Osteocyte (in vitro differentiated cells): ENCODE measurements around the gene WIPI1. TPM values are rescaled to one million over a fixed set of nuclear protein-coding genes. Genes with fewer than 3 reads are reported as not detected.
"Not testable (repeated sequence)": the region's sequence is repeated elsewhere in the genome, so short reads cannot be mapped to it uniquely, and the experiment has no call there.

Experiments used
- DNase-seq: peaks from one replicate; pipeline ENCODE4 v3.0.0; 2021; ENCODE audit warnings: mixed read lengths; ENCODE audit not compliant: unreplicated experiment; ENCODE audit errors: extremely low spot score
- H3K27ac Mint-ChIP-seq: one replicate; pipeline ENCODE4 v1.8.0; 2021; ENCODE audit warnings: mild to moderate bottlenecking, mixed read lengths; ENCODE audit not compliant: unreplicated experiment
- H3K27me3 Mint-ChIP-seq: one replicate; pipeline ENCODE4 v1.8.0; 2021; ENCODE audit warnings: mixed read lengths; ENCODE audit not compliant: unreplicated experiment
- H3K36me3 Mint-ChIP-seq: one replicate; pipeline ENCODE4 v1.8.0; 2021; ENCODE audit warnings: mixed read lengths; ENCODE audit not compliant: unreplicated experiment
- H3K4me1 Mint-ChIP-seq: one replicate; pipeline ENCODE4 v1.8.0; 2021; ENCODE audit warnings: mixed read lengths; ENCODE audit not compliant: unreplicated experiment
- H3K4me3 Mint-ChIP-seq: one replicate; pipeline ENCODE4 v1.8.0; 2021; ENCODE audit warnings: mild to moderate bottlenecking, moderate library complexity, mixed read lengths; ENCODE audit not compliant: unreplicated experiment
- H3K9me3 Mint-ChIP-seq: one replicate; pipeline ENCODE4 v1.8.0; 2021; ENCODE audit warnings: mixed read lengths; ENCODE audit not compliant: unreplicated experiment
- CTCF ChIP-seq: fragments of 200-600 bp; sonication (generic); IDR thresholded peaks from 2 replicates; pipeline ENCODE4 v1.5.0; 2021; ENCODE audit warnings: antibody characterized with exemption, mild to moderate bottlenecking, moderate library complexity
- total RNA-seq: library from RNA; stranded (reverse); gene quantifications from 2 replicates; pipeline ENCODE4 v1.2.1, GENCODE V29; 2021

WIPI1 gene
- total RNA-seq, 1 donor from 2014 or later: 74.5 TPM

GRCh38 chr17:68379692-68380677 lies 77.3 kb downstream of the WIPI1 start:
- Mint-ChIP-seq H3K27ac (peak overlapping the region; percentile 48), H3K4me1 (peaks cover 53% of the 10 kb centered on the region), H3K4me3 (no peak overlapping the region), H3K9me3 (no peaks in the 10 kb centered on the region), H3K36me3 (no peaks in the 10 kb centered on the region), H3K27me3 (no peaks in the 10 kb centered on the region)
- no peak for DNase-seq
- no peak for TF ChIP-seq CTCF

- Mint-ChIP-seq H3K27ac (peak overlapping the region; percentile 100), H3K4me3 (no peak overlapping the region), H3K4me1 (peaks cover 47% of the 10 kb centered on the region), H3K27me3 (no peaks in the 10 kb centered on the region), H3K9me3 (no peaks in the 10 kb centered on the region), H3K36me3 (no peaks in the 10 kb centered on the region)
- DNase-seq: no peak
- TF ChIP-seq CTCF: no peak
These were observed 78.2 kb downstream of the WIPI1 start for GRCh38 chr17:68379177-68379510.

GRCh38 chr17:68378268-68379176 lies 78.8 kb downstream of the WIPI1 start:
- no peaks in the 10 kb centered on the region for H3K9me3 Mint-ChIP-seq
- H3K4me3 Mint-ChIP-seq: peak overlapping the region; percentile 61
- no peak for TF ChIP-seq CTCF
- peak; percentile 96 for DNase-seq
- peak overlapping the region; percentile 100 for H3K27ac Mint-ChIP-seq
- no peaks in the 10 kb centered on the region for H3K36me3 Mint-ChIP-seq
- H3K27me3 Mint-ChIP-seq: no peaks in the 10 kb centered on the region
- peaks cover 41% of the 10 kb centered on the region for H3K4me1 Mint-ChIP-seq

- Mint-ChIP-seq H3K9me3 (no peaks in the 10 kb centered on the region), H3K27ac (peak overlapping the region; percentile 100), H3K36me3 (no peaks in the 10 kb centered on the region), H3K4me1 (peaks cover 36% of the 10 kb centered on the region), H3K4me3 (peak overlapping the region; percentile 61), H3K27me3 (no peaks in the 10 kb centered on the region)
- no peak for TF ChIP-seq CTCF
- no peak for DNase-seq
These were observed 79.5 kb downstream of the WIPI1 start for GRCh38 chr17:68377771-68378267.

- not testable (repeated sequence) for H3K36me3 Mint-ChIP-seq, H3K4me3 Mint-ChIP-seq, H3K27me3 Mint-ChIP-seq, DNase-seq, H3K9me3 Mint-ChIP-seq, H3K27ac Mint-ChIP-seq
- H3K4me1 Mint-ChIP-seq: peaks cover 29% of the 10 kb centered on the region
These were observed 81.1 kb downstream of the WIPI1 start for GRCh38 chr17:68376178-68376577.
